GM18508 (cell line): ENCODE results near the gene CEMIP.

Experiments used
- ATAC-seq: cut with Tn5 transposase; IDR thresholded peaks from one replicate; pipeline ENCODE4 v1.9.1; 2021; ENCODE audit warnings: moderate number of reproducible peaks; ENCODE audit not compliant: insufficient read depth, unreplicated experiment

CEMIP gene

DNA sequence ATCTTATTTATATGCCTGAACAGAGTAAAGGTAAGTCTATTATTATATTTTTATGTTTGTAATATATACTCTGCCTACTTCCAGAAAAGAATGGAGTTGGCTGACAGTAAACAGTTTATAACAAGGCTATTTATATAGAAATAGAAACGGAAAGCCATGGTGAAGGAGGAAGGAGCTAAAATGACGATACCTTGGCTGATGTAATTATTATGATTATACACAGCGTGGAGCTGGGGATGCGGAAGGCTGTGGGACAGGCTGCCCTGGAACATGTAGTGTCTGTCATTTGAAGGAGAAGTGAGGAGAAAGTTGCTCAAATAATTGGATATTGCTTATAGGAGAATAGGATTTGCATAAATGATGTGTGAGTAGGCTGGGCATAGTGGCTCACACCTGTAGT is 37.8 kb downstream of the CEMIP start:
- no peak for ATAC-seq

GRCh38 chr15:80817901-80818300 is 38.7 kb downstream of the CEMIP start:
- no peak for ATAC-seq

- no peak for ATAC-seq
These were observed 39.8 kb downstream of the CEMIP start for GRCh38 chr15:80819001-80819400.

GRCh38 chr15:80820092-80820491 is 40.9 kb downstream of the CEMIP start:
- ATAC-seq: no peak

DNA sequence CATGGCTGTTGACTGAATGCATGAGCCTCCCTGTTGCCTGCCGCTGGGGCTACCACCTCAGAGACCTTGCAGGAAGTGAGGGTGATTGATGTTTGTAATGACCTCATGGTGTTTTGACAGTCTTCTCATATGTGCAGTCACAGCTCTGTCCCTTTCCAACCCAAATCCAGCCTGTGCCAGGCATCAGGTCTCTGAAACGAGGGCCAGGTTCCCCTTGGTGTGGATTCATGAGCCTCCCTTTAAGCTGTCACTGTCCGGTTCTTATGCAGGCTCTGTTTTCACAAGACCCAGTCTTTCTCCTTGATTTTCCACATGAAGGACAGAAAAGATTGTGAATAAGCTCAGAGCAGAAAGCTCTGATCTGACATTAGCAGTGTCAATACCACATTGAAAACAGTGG is 43.1 kb downstream of the CEMIP start:
- ATAC-seq: no peak

GRCh38 chr15:80822676-80823075 is 43.5 kb downstream of the CEMIP start:
- no peak for ATAC-seq

DNA sequence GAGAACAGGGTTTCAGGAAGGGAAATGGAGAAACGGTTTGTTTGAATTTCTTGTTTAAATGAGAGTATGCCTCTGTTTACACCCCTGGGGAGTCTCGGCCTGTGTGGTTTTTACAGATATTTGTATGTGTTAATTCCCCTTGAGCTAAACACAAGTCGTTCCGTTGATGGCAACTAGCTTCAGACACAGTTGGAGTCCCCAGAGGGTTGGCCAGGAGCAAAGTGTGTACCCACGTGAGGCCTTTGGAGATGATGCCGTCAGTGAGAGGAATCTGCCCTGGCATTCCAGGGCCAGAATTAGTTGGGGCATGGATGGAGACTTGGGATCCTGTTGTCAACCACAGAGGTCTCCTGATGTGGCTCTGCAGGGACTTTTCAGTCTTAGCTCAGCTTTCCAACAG is 44.0 kb downstream of the CEMIP start:
- no peak for ATAC-seq

GRCh38 chr15:80823995-80824394 is 44.8 kb downstream of the CEMIP start:
- ATAC-seq: no peak

GRCh38 chr15:80825361-80826030 is 46.3 kb downstream of the CEMIP start:
- no peak for ATAC-seq

GRCh38 chr15:80828796-80829195 is 49.6 kb downstream of the CEMIP start:
- no peak for ATAC-seq

- no peak for ATAC-seq
These were observed 51.5 kb downstream of the CEMIP start for GRCh38 chr15:80830677-80831076.

- ATAC-seq: no peak
These were observed 52.0 kb downstream of the CEMIP start for GRCh38 chr15:80831192-80831591.

DNA sequence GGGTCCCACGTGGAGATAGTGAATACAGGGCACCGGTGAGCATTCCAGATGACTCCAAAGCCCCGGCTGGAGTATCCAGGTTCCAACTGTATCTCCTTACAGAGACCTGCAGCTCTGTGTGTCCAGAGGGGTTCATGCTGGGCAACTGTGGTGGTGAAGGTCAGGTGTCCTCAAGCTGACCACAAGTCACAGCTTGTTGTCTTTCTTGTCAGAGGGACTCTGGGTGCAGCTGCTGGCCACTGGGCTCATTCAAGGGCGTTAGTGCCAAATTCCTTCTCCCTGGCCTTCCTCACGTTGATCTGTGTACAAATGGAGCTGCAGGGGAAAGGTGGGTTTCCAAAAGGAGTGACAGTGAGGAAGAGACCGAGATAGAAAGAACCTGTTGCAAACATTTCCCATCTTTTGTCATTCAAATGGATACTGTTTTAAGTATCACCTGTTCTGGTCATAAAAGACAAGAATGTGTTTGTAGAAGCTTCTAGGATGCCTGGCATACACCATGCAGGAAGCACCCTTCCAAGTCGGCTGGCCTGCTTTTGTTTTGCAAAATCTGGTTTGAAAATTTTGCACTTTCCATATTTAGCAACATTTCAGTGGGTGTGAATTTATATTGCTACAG is 52.5 kb downstream of the CEMIP start:
- ATAC-seq: no peak

GRCh38 chr15:80832686-80833085 is 53.5 kb downstream of the CEMIP start:
- ATAC-seq: no peak

- ATAC-seq: no peak
These were observed 55.2 kb downstream of the CEMIP start for GRCh38 chr15:80834402-80834801.

DNA sequence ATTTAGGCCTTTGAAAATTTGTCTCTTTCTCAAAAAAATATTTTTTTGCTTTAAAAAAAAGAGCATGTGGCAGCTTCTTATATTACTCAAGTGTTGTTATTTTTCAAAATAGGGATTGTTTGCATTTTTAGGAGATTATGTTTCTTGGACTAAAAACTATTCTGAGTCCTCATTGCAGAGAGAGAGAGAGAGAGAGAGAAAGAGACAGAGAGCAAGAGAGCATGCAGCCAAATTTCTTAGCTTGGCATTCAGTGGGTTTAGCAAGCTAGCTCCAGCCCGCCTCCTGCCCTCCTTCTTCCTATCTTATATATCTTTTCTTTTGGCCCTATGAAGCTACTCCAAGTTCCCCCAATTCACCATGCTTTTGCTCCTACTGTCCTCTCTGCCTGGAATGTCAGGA is 55.7 kb downstream of the CEMIP start:
- no peak for ATAC-seq

DNA sequence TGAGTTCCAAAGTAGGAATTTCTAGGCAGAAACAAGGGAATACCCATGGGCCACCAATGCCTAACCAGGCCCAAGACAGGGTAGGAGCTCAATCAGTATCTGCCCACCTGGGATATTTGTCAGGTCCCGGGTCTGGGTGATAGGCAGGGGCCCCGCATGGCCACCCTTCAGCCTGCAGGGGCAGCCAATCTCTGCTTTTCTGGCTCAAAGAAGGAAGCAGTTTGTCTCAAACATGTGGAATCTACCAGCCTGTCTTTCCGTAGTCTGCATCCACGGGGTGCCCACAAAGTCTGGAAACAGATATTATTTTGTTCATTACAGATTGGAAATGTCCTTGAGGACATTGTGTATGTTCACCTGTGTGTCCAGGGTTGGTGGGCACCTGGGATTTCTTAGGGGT is 56.2 kb downstream of the CEMIP start:
- no peak for ATAC-seq

DNA sequence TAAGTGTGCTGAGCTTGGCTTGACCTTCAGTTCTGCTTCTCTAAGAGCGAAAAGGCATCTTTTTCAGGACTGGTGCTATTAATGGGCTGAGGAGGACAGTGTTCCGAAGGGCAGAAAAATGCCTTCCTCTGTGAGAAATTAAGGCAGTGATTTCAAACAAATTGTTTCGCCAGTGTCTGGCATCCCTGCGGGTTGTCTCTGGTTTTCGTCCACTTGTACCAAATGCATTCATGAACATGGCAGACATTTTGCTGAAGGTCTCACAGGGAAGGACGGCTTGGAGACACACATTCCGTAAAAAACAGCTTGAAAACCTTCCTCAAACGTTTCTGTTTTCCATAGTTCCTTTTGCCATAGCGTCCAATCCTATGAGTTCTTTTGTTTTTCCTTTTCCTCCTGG is 57.1 kb downstream of the CEMIP start:
- no peak for ATAC-seq

GRCh38 chr15:80837006-80837405 is 57.8 kb downstream of the CEMIP start:
- no peak for ATAC-seq

DNA sequence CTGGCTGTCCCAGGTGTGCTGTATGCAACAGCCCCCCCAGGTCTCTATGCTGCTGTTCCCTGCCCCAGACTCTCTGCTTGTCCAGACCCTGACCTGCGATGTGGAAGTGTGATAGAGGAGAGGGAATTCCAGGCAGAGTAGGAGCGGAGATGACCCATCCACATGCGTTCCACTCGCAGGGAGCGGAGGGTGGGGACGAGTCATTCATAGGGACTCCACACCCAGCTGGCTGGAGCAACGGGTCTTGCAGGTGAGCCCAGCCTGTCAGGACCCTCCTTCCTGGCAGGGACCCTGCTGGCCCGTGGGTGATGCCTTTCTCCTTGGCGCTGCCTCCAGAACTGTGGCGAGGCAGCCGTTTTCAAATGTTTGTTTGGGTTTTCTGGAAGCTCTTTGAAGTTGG is 58.8 kb downstream of the CEMIP start:
- ATAC-seq: no peak

GRCh38 chr15:80838666-80839065 is 59.5 kb downstream of the CEMIP start:
- no peak for ATAC-seq

- ATAC-seq: no peak
These were observed 60.6 kb downstream of the CEMIP start for GRCh38 chr15:80839764-80840130.
